GM21515 (cell line): ENCODE measurements around the gene COPA.

Source experiments
- ATAC-seq: cut with Tn5 transposase; IDR thresholded peaks from one replicate; pipeline ENCODE4 v1.9.1; 2021; ENCODE audit not compliant: unreplicated experiment

The COPA gene

GRCh38 chr1:160363010-160363409, 20.0 kb upstream of the COPA start:
- no peak for ATAC-seq

- no peak for ATAC-seq
These were observed 19.3 kb upstream of the COPA start for GRCh38 chr1:160362168-160362957.

- ATAC-seq, result no peak
These were observed 18.7 kb upstream of the COPA start for GRCh38 chr1:160361814-160362167.

GRCh38 chr1:160361199-160361598, 18.1 kb upstream of the COPA start:
- ATAC-seq, result no peak

GRCh38 chr1:160360227-160360695, 17.2 kb upstream of the COPA start:
- ATAC-seq, result no peak

- ATAC-seq, result no peak
These were observed 16.6 kb upstream of the COPA start for GRCh38 chr1:160359559-160360226.

- ATAC-seq, result no peak
These were observed 15.0 kb upstream of the COPA start for GRCh38 chr1:160358073-160358472.

GRCh38 chr1:160357286-160358002, 14.4 kb upstream of the COPA start:
- no peak for ATAC-seq

GRCh38 chr1:160354388-160354985, 11.4 kb upstream of the COPA start:
- no peak for ATAC-seq

GRCh38 chr1:160353223-160353622, 10.2 kb upstream of the COPA start:
- no peak for ATAC-seq

- ATAC-seq, result no peak
These were observed 9.5 kb upstream of the COPA start for GRCh38 chr1:160352555-160352954.

GRCh38 chr1:160351629-160352028, 8.6 kb upstream of the COPA start:
- no peak for ATAC-seq

GRCh38 chr1:160346958-160347357, 3.9 kb upstream of the COPA start:
- no peak for ATAC-seq

- no peak for ATAC-seq
These were observed 3.4 kb upstream of the COPA start for GRCh38 chr1:160346463-160346862.

- ATAC-seq, result no peak
These were observed 1.9 kb upstream of the COPA start for GRCh38 chr1:160344936-160345335.

- ATAC-seq, result no peak
These were observed 1.2 kb upstream of the COPA start for GRCh38 chr1:160344241-160344640.

- ATAC-seq, result no peak
These were observed 524 bp downstream of the COPA start for GRCh38 chr1:160342526-160342925.

GRCh38 chr1:160340866-160341265, 2.2 kb downstream of the COPA start:
- no peak for ATAC-seq

GRCh38 chr1:160340146-160340545, 2.9 kb downstream of the COPA start:
- ATAC-seq, result no peak

- ATAC-seq, result no peak
These were observed 4.5 kb downstream of the COPA start for GRCh38 chr1:160338580-160338979.

GRCh38 chr1:160332516-160332915, 10.5 kb downstream of the COPA start:
- ATAC-seq, result no peak
